ENCODE data around the gene SMO. TPM values are rescaled to one million over a fixed set of nuclear protein-coding genes. Genes with fewer than 3 reads are reported as not detected.

SMO gene
- total and polyA plus RNA-seq, 2 donors (not counting 3 experiments of a cell fraction or from before 2014, with no cell fraction given) = 13.2 to 16.5 TPM

GRCh38 chr7:129205987-129206785 is 17.8 kb downstream of the SMO start:
- no peaks in the 10 kb centered on the region for H4K20me1 ChIP-seq (replicated peaks; ENCODE audit: control insufficient read depth, extremely low read depth, insufficient read depth, low read length)
- H3K79me2 ChIP-seq (ENCODE audit: control insufficient read depth, insufficient read depth, low read length) = no peaks in the 10 kb centered on the region
- intact Hi-C loops (cut with micrococcal nuclease) = no loop called here
- no peak overlapping the region for H3K4me2 ChIP-seq (ENCODE audit: insufficient read depth, low read length)
- H3K9me1 ChIP-seq (replicated peaks; ENCODE audit: control insufficient read depth, extremely low read depth, insufficient read depth, low read length) = no peaks in the 10 kb centered on the region
- dilution Hi-C loops (cut with MboI; ENCODE audit: extremely low pct_ligation_motif_present, low sequenced_read_pairs) = no loop called here
- H2AFZ ChIP-seq (ENCODE audit: low read depth, low read length) = no peak overlapping the region
- no TSS peak for BruUV-seq (replicated peaks)
- H3K4me3 ChIP-seq (replicated peaks in 1 of 3; ENCODE audit: insufficient read depth in 1 of 3, low read depth in 1 of 3, low read length in 3 of 3) = no peak overlapping the region
- no peak overlapping the region for H3K27ac ChIP-seq (ENCODE audit: insufficient read depth, low read depth, low read length)
- FAIRE-seq = no peak
- H3K4me1 ChIP-seq (ENCODE audit: control insufficient read depth, extremely low read depth, insufficient read depth, low read length) = no peaks in the 10 kb centered on the region
- no peaks in the 10 kb centered on the region for H3K27me3 ChIP-seq (ENCODE audit: control insufficient read depth in 2 of 2, insufficient read depth in 2 of 2, low read length in 2 of 2)
- H3K9ac ChIP-seq (replicated peaks; ENCODE audit: extremely low read depth, insufficient read depth, low read length) = no peak overlapping the region
- H3K9me3 ChIP-seq (replicated peaks; ENCODE audit: control insufficient read depth, insufficient read depth, low read length) = no peaks in the 10 kb centered on the region
- peaks cover 0 to 2% of the 10 kb centered on the region in 2 experiments for H3K36me3 ChIP-seq (ENCODE audit: control insufficient read depth in 2 of 2, extremely low read depth in 1 of 2, insufficient read depth in 2 of 2, low read length in 2 of 2)
- CTCF ChIA-PET = interaction anchor here (0.8 to 10.2 kb wide), 2 partner anchors 12 to 41 kb away, joined by 4 to 465 read pairs; no protein-coding TSS in a partner anchor
- POLR2A ChIA-PET = interaction anchor here (0.6 kb wide), 1 partner anchor 81 kb away, joined by 3 read pairs; no protein-coding TSS in a partner anchor
- no peak for DNase-seq (ENCODE audit: low read depth, low spot score)
- TF ChIP-seq CTCF (IDR thresholded peaks at IDR 0.05; ENCODE audit: extremely low read depth in 1 of 2, insufficient read depth in 1 of 2, low read depth in 1 of 2, low read length in 2 of 2) (no peak), GATA2 (IDR thresholded peaks at IDR 0.05; ENCODE audit: insufficient read depth, insufficient read length, low read depth, low read length) (no peak), POLR2A (IDR thresholded peaks at IDR 0.05; ENCODE audit: low read depth, low read length) (no peak), FOS (IDR thresholded peaks at IDR 0.05; ENCODE audit: borderline replicate concordance, insufficient read depth, low read length) (no peak), MYC (IDR thresholded peaks at IDR 0.05; ENCODE audit: low read depth, low read length) (no peak), EZH2 (IDR thresholded peaks at IDR 0.05; ENCODE audit: borderline replicate concordance, low read depth, low read length, severe bottlenecking) (no peak), MAX (IDR thresholded peaks at IDR 0.05; ENCODE audit: insufficient read depth, insufficient read length) (no peak), POLR2AphosphoS5 (IDR thresholded peaks at IDR 0.05; ENCODE audit: insufficient read depth, low read depth, low read length) (no peak), JUN (IDR thresholded peaks at IDR 0.05; ENCODE audit: borderline replicate concordance, insufficient read depth, insufficient read length, low read depth) (no peak)

Measured in endothelial cell of umbilical vein (primary cell).